K562 (cell line): ENCODE measurements around the gene LSM12. TPM values are rescaled to one million over a fixed set of nuclear protein-coding genes. Genes with fewer than 3 reads are reported as not detected.

Source experiments
- ATAC-seq: fragments of 200-7000 bp; cut with Tn5 transposase; 3 replicates; pipeline ENCODE4 v1.9.1; 2020; ENCODE audit warnings: moderate library complexity
- BruUV-seq: library from RNA; stranded (reverse); fragments of 400-500 nt; replicated peaks from 2 replicates; lab custom pipeline; 2021; lab: Mats Ljungman, UMichigan
- CTCF ChIA-PET: fragments of 300-600 bp; formaldehyde crosslinking; extraction: SDS; loops from one replicate; lab custom pipeline; 2021; ENCODE audit warnings: low intra/inter-chr PET ratio; lab: Yijun Ruan, JAX
- POLR2A ChIA-PET: fragments of 300-600, 350-650 bp; sonication (Branson Sonifier 250); formaldehyde crosslinking; extraction: SDS; loops from one replicate; lab custom pipeline; 2021; ENCODE audit warnings: antibody characterized with exemption, inconsistent platforms; lab: Yijun Ruan, JAX
- DNase-seq, 4 experiments: peaks; one replicate each; pipeline versions ENCODE4 v3.0.0 to v3.0.0-alpha.2; 2011 to 2018; ENCODE audit warnings: low spot score in 3 of 4, mixed read lengths in 3 of 4; ENCODE audit errors: extremely low read depth in 1 of 4
- FAIRE-seq: peaks from 2 replicates; lab custom pipeline; 2011; peaks lifted over from hg19 to GRCh38; lab: Jason Lieb, UNC
- H2AFZ ChIP-seq: 2 replicates; pipeline ENCODE4 v1.6.0; 2011; ENCODE audit warnings: low read depth, low read length, control low read depth, inconsistent platforms
- H3K27ac ChIP-seq: fragments of 200-600 bp; 3 replicates; pipeline ENCODE4 v1.8.0; 2011; ENCODE audit warnings: low read depth, mild to moderate bottlenecking, control low read depth, inconsistent platforms, low read length, moderate library complexity, mixed read lengths; ENCODE audit errors: extremely low read depth
- H3K27me3 ChIP-seq, 2 experiments: fragments of 300-600 bp in 1 of 2; 2 replicates in 1 of 2; 3 replicates in 1 of 2; pipeline versions ENCODE4 v1.6.0 to v1.8.0; 2011; ENCODE audit warnings: inconsistent platforms in 2 of 2, low read length in 2 of 2, mild to moderate bottlenecking in 1 of 2, mixed read lengths in 1 of 2, moderate library complexity in 1 of 2; ENCODE audit not compliant: control insufficient read depth in 2 of 2, insufficient read depth in 2 of 2
- H3K36me3 ChIP-seq: fragments of 300-600 bp; 3 replicates; pipeline ENCODE4 v1.8.0; 2011; ENCODE audit warnings: mild to moderate bottlenecking, low read length, inconsistent platforms; ENCODE audit not compliant: control insufficient read depth, insufficient read depth
- H3K4me1 ChIP-seq, 2 experiments: fragments of 200-600 bp in 1 of 2; replicated peaks in 1 of 2; 2 replicates in 1 of 2; 3 replicates in 1 of 2; pipeline versions ENCODE4 v1.5.1 to v1.8.0; 2011; ENCODE audit warnings: inconsistent platforms in 2 of 2, low read length in 2 of 2, mild to moderate bottlenecking in 1 of 2, mixed read lengths in 1 of 2, moderate library complexity in 1 of 2; ENCODE audit not compliant: control insufficient read depth in 2 of 2, insufficient read depth in 2 of 2
- H3K4me2 ChIP-seq: 2 replicates; pipeline ENCODE4 v1.6.1; 2011; ENCODE audit warnings: low read length, control low read depth, inconsistent platforms, mixed read lengths; ENCODE audit not compliant: insufficient read depth
- H3K4me3 ChIP-seq: fragments of 200-600 bp; sonication (generic), shearing (Covaris generic); 2 replicates; pipeline ENCODE4 v1.5.1; 2016; ENCODE audit warnings: control low read depth, inconsistent platforms
- H3K79me2 ChIP-seq: fragments of 200-600 bp; 3 replicates; pipeline ENCODE4 v1.8.0; 2011; ENCODE audit warnings: low read length, inconsistent platforms; ENCODE audit not compliant: control insufficient read depth, insufficient read depth
- H3K9ac ChIP-seq, 2 experiments: 2 replicates each; pipeline versions ENCODE4 v1.6.0 to v1.6.1; 2011; ENCODE audit warnings: low read depth in 2 of 2, low read length in 2 of 2, control low read depth in 1 of 2, inconsistent platforms in 1 of 2, mild to moderate bottlenecking in 1 of 2, mixed read lengths in 1 of 2; ENCODE audit not compliant: insufficient read depth in 1 of 2
- H3K9me1 ChIP-seq: one replicate; pipeline ENCODE4 v1.6.0; 2011; ENCODE audit warnings: inconsistent platforms, mild to moderate bottlenecking, low read length, moderate library complexity; ENCODE audit not compliant: control insufficient read depth, insufficient read depth
- H3K9me3 ChIP-seq: replicated peaks from 2 replicates; pipeline ENCODE4 v1.5.1; 2011; ENCODE audit warnings: low read depth, low read length, inconsistent platforms; ENCODE audit not compliant: control insufficient read depth, insufficient read depth
- H4K20me1 ChIP-seq: replicated peaks from 2 replicates; pipeline ENCODE4 v1.6.1; 2011; ENCODE audit warnings: low read length, inconsistent platforms, mixed read lengths; ENCODE audit not compliant: control insufficient read depth, insufficient read depth
- KDM1A ChIP-seq, 2 experiments: fragments of 450-650 bp; IDR thresholded peaks; 2 replicates each; pipeline ENCODE4 v1.6.1; 2016; ENCODE audit warnings: mild to moderate bottlenecking in 2 of 2
- NFIC ChIP-seq: fragments of 450-650 bp; IDR thresholded peaks from 2 replicates; pipeline ENCODE4 v1.6.1; 2017; ENCODE audit warnings: mild to moderate bottlenecking, inconsistent platforms
- NFIX ChIP-seq: fragments of 250-450 bp; sonication (Bioruptor Pico); IDR thresholded peaks from 2 replicates; pipeline ENCODE4 v1.4.0; 2020; ENCODE audit warnings: low read depth, mild to moderate bottlenecking, moderate library complexity
- NONO ChIP-seq, 2 experiments: fragments of 200-400 bp in 1 of 2; fragments of 450-650 bp in 1 of 2; formaldehyde crosslinking in 1 of 2; IDR thresholded peaks; 2 replicates each; pipeline ENCODE4 v1.6.1; 2017; ENCODE audit warnings: low read depth in 2 of 2, mild to moderate bottlenecking in 2 of 2, moderate library complexity in 2 of 2, low read length in 1 of 2
- WGBS: fragments of 100-300 bp; shearing (Covaris generic); methylation state at CpG from one replicate; pipeline ENCODE4 v1.1.6; 2016; ENCODE audit warnings: low coverage, mixed read lengths; ENCODE audit not compliant: insufficient coverage; ENCODE audit errors: missing lambda C conversion rate; 5-methylcytosine and 5-hydroxymethylcytosine counted together
- in situ Hi-C: fragments of 300-500 bp; cut with MboI; formaldehyde crosslinking; loops from 4 replicates; pipeline ENCODE4 v1.15.0; 2018; ENCODE audit warnings: inconsistent platforms, mixed read lengths
- intact Hi-C: fragments of 100-400 bp; cut with micrococcal nuclease; formaldehyde crosslinking; loops from 2 replicates; pipeline ENCODE4 v1.14.2; 2022
- polyA plus RNA-seq, 8 experiments: library from polyadenylated mRNA; depleted of rRNA in 4 of 8; stranded (reverse) in 5 of 8; unstranded in 3 of 8; fragments of >200 nt; fragmentation: Nextera tagmentation in 2 of 8; fragmentation: Illumina TruSeq in 1 of 8; extraction: Ambion mirVana in 2 of 8; extraction: Trizol in 1 of 8; gene quantifications; 2 replicates each; pipeline versions ENCODE4 v1.2.1 to v1.2.3, GENCODE V29; 2011 to 2014; ENCODE audit warnings: inconsistent platforms in 1 of 8, missing spikeins in 1 of 8
- total RNA-seq, 7 experiments: library from RNA; depleted of rRNA in 6 of 7; stranded (reverse); fragments of >200 nt in 6 of 7; fragmentation: Illumina TruSeq in 2 of 7; extraction: Trizol in 2 of 7; gene quantifications; 2 replicates each; pipeline versions ENCODE4 v1.2.1 to v1.2.3, GENCODE V29; 2011 to 2021; ENCODE audit warnings: low replicate concordance in 1 of 7

LSM12 gene
- total and polyA plus RNA-seq, 9 of the 15 experiments (the other 6 are each of a cell fraction or from before 2014, with no cell fraction given), result 53.0 to 258 (median 89.3) TPM

GRCh38 chr17:44039829-44040635, 26.4 kb downstream of the LSM12 start:
- Histone ChIP-seq H3K9me1 (no peaks in the 10 kb centered on the region), H3K4me1 (0 out of 5 replicates have a peak, but pooled peaks cover 0 to 2% of the 10 kb centered on the region in 2 experiments), H4K20me1 (peaks cover 20% of the 10 kb centered on the region), H3K9ac (no peak overlapping the region), H3K27me3 (no peaks in the 10 kb centered on the region), H2AFZ (no peak overlapping the region), H3K79me2 (peaks cover 53% of the 10 kb centered on the region), H3K36me3 (peaks cover 73% of the 10 kb centered on the region), H3K4me3 (no peak overlapping the region), H3K27ac (no peak overlapping the region), H3K9me3 (no peaks in the 10 kb centered on the region), H3K4me2 (no peak overlapping the region)
- BruUV-seq, result no TSS peak
- no peak for FAIRE-seq
- TF ChIP-seq NFIC, result peak; percentile 88
- peak; percentile 64 for TF ChIP-seq NFIX (CRISPR knock-in tag)
- no peak for TF ChIP-seq NONO (IDR thresholded peaks at IDR 0.05; ENCODE audit: low read depth in 2 of 2, low read length in 1 of 2)
- 84% methylated on average over 6 of the region's 6 CpGs for WGBS
- DNase-seq, result no peak
- intact Hi-C loops (no loop called here), in situ Hi-C loops (loop anchor here (5.0 kb wide), 1 partner anchor 98 kb away; the partner anchor contains the start of gene PPY)
- no peak for ATAC-seq
- ChIA-PET POLR2A (interaction anchor here (0.6 kb wide), 1 partner anchor 127 kb away, joined by 3 read pairs; no protein-coding TSS in a partner anchor), CTCF (interaction anchor here (0.5 kb wide), 1 partner anchor 261 kb away, joined by 4 read pairs; the partner anchor contains the start of gene DUSP3)

GRCh38 chr17:44038604-44039011, 27.9 kb downstream of the LSM12 start:
- Histone ChIP-seq H3K9me3 (no peaks in the 10 kb centered on the region), H3K4me1 (0 out of 5 replicates have a peak, but pooled peaks cover 0 to 2% of the 10 kb centered on the region in 2 experiments), H2AFZ (no peak overlapping the region), H3K36me3 (peaks cover 70% of the 10 kb centered on the region), H3K79me2 (peaks cover 40% of the 10 kb centered on the region), H3K9ac (no peak overlapping the region), H3K27ac (no peak overlapping the region), H3K4me3 (no peak overlapping the region), H3K9me1 (no peaks in the 10 kb centered on the region), H3K4me2 (no peak overlapping the region), H3K27me3 (no peaks in the 10 kb centered on the region), H4K20me1 (peaks cover 17% of the 10 kb centered on the region)
- TF ChIP-seq KDM1A (IDR thresholded peaks at IDR 0.05), result no peak
- ChIA-PET POLR2A (interaction anchor here (0.6 to 1.0 kb wide), 3 partner anchors 14 to 24 kb away, joined by 3 to 4 read pairs (median 3); partner anchors contain the start of gene TMEM101), CTCF (no interaction called here)
- BruUV-seq, result no TSS peak
- 100% methylated on average over 3 of the region's 3 CpGs for WGBS
- intact Hi-C loops (no loop called here), in situ Hi-C loops (no loop called here)
- ATAC-seq, result no peak
- DNase-seq, result no peak
- FAIRE-seq, result no peak
